Psoas muscle (tissue), 8 donors: Measurements from ENCODE around the gene POLR1D. TPM values are rescaled to one million over a fixed set of nuclear protein-coding genes. Genes with fewer than 3 reads are reported as not detected.

Experiments used
- ATAC-seq, 4 donors: fragments of 200-7000 bp; cut with Tn5 transposase; one replicate each; pipeline ENCODE4 v1.9.1; 2020; ENCODE audit warnings: moderate library complexity in 3 of 4, mild to moderate bottlenecking in 2 of 4
- DNase-seq, 2 donors: peaks; one replicate each; pipeline ENCODE4 v3.0.0-alpha.2; 2020
- H3K27ac ChIP-seq: fragments of 200-600 bp; one replicate; pipeline ENCODE4 v1.8.0; 2022
- H3K27me3 ChIP-seq, 3 donors: fragments of 200-600 bp in 1 of 3; one replicate each; pipeline versions ENCODE4 v1.6.1 to v1.8.0; 2013 to 2022; ENCODE audit warnings: low read length in 2 of 3, mild to moderate bottlenecking in 2 of 3, moderate library complexity in 1 of 3; ENCODE audit not compliant: insufficient read depth in 3 of 3
- H3K36me3 ChIP-seq, 2 donors: fragments of 200-600 bp in 1 of 2; one replicate each; pipeline versions ENCODE4 v1.6.1 to v1.8.0; 2013 to 2022; ENCODE audit warnings: low read depth in 1 of 2, mild to moderate bottlenecking in 1 of 2, moderate library complexity in 1 of 2; ENCODE audit not compliant: insufficient read depth in 1 of 2
- H3K4me1 ChIP-seq: fragments of 200-600 bp; one replicate; pipeline ENCODE4 v1.8.0; 2022
- H3K4me3 ChIP-seq: fragments of 200-600 bp; one replicate; pipeline ENCODE4 v1.8.0; 2022; ENCODE audit warnings: mild to moderate bottlenecking
- H3K9me3 ChIP-seq: fragments of 200-600 bp; one replicate; pipeline ENCODE4 v1.8.0; 2022
- WGBS, 3 donors: extraction: QIAGEN DNeasy Blood & Tissue Kit; methylation state at CpG; one replicate each; pipeline versions ENCODE4 v1.1.6 to v1.1.7; 2013; 5-methylcytosine and 5-hydroxymethylcytosine counted together
- intact Hi-C, 2 donors: fragments of 100-400 bp; cut with DNase I; formaldehyde crosslinking; loops; one replicate each; pipeline versions ENCODE4 v1.11.0 to v1.14.2; 2022
- polyA plus RNA-seq, 3 donors: library from polyadenylated mRNA; stranded (reverse); fragments of 200-250 nt; gene quantifications; one replicate each; pipeline ENCODE4 v1.2.3, GENCODE V29; 2013
- total RNA-seq, 4 donors: library from RNA; stranded (reverse); fragmentation: NEBNext Ultra II Directional in 2 of 4; extraction: Animal tissue kit (Norgen Biotek cat#: 25700) in 2 of 4; gene quantifications; one replicate each; pipeline versions ENCODE4 v1.2.1 to v1.2.4, GENCODE V29; 2021 to 2023
- TF ChIP-seq, protein P1 (sequence below): fragments of 200-600 bp; IDR thresholded peaks from one replicate; pipeline ENCODE4 v1.8.0; 2022; ENCODE audit warnings: antibody characterized with exemption
- donor health status: healthy with polysubstance abuse.
- donor health status: DM: no; HTN: no; CAD: no; lungs with moderate emphysema.
- donor health status: Bipolar disorder and iron deficiency.
- donor health status: healthy.
- donor health status: DM: yes; HTN: yes; CAD: no.
- donor health status: DM: no; HTN: no; CAD: no.
- donor health status: DM: no; HTN: no; CAD: no.
- donor health status: DM: yes; HTN: yes; CAD: no.

POLR1D gene
- total and polyA plus RNA-seq, 7 donors = 92.5 to 205 (median 113) TPM

DNA sequence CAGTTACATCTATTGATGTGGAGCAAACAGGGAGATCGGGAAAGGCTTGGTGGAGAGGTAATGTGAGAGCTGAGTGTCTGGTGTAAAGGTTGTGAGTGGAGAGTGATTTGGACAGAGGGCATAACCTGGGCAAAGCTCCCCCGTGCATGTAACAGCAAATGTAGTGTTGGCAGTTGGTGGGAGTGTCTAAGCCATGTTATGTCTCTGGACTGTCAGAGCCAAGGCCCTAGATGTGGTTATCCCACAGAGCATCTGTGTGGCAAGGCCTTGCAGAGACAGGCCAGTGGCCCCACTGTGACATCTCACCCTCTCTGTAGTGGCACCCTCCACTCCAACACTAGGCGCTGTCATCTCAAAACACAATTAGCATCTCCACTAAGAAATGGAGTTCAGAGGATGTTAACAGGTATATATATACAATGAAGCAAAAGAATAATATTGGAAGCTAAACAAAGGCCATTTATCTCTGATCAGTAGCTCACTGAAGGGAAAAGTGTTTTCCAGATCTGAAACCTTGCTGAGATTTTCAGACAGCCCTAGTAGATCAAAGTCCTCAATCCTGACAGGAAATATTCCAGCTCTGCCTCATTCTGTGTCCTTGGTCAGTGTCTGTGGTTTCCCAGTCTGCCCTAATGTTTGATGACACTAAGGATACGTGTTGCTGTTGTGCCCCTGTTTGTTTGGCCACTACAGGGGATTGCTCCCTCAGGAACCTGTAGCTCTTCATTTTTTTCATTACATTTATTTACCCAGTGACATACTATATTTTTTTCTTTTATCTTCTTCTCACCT, 20.2 kb downstream of the POLR1D start:
- ATAC-seq (peak in 2 of 4 donors; percentile 49 to 54), DNase-seq (no peak)
- no peak overlapping the region for H3K27ac ChIP-seq
- WGBS, 3 donors = 61 to 70% (median 64%) methylated on average over 4 of the region's 4 CpGs
- H3K4me3 ChIP-seq = no peak overlapping the region
- H3K36me3 ChIP-seq = no peaks in the 10 kb centered on the region
- peaks cover 38% of the 10 kb centered on the region for H3K4me1 ChIP-seq
- intact Hi-C loops = no loop called here
- TF ChIP-seq, protein P1, sequence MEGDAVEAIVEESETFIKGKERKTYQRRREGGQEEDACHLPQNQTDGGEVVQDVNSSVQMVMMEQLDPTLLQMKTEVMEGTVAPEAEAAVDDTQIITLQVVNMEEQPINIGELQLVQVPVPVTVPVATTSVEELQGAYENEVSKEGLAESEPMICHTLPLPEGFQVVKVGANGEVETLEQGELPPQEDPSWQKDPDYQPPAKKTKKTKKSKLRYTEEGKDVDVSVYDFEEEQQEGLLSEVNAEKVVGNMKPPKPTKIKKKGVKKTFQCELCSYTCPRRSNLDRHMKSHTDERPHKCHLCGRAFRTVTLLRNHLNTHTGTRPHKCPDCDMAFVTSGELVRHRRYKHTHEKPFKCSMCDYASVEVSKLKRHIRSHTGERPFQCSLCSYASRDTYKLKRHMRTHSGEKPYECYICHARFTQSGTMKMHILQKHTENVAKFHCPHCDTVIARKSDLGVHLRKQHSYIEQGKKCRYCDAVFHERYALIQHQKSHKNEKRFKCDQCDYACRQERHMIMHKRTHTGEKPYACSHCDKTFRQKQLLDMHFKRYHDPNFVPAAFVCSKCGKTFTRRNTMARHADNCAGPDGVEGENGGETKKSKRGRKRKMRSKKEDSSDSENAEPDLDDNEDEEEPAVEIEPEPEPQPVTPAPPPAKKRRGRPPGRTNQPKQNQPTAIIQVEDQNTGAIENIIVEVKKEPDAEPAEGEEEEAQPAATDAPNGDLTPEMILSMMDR = no peak
- no peaks in the 10 kb centered on the region for H3K9me3 ChIP-seq
- H3K27me3 ChIP-seq = no peaks in the 10 kb centered on the region

DNA sequence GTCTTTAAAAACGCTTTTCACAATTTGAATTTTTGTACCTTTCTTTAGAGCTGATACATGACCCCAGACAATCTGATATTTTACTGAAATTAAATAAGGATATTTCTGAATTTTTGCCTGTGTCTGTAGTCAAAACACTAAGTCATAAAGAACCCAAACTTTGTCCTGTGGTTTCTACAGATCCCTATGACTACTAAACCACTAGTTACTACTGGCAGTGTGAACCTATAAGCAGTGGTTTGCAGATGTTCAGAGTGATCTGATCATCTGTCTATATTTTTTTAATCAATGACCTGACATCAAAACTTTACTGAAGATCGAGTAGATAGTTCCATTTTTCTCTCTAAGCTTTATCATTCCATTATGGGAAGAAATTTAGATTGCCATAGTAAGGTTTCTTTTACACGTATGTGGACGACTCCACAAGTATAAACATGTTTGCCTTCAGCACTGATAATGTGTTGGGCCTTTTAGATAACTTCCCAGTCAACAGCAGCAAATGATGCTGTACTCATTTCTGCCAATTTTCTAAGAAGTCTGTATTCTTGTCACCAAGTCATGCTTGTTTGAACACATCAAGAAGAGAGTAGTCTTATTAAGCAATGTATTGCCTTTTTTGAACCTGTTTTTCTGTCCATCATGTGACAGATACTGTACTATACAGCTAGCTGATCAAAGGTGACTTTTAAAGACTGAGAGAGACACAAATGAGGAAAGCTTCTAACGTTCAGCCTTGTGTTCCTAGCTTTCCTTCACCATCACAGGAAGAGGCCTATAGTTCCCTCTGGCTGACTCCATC, 21.8 kb downstream of the POLR1D start:
- ATAC-seq = no peak
- Histone ChIP-seq H3K4me3 (no peak overlapping the region), H3K4me1 (peaks cover 29% of the 10 kb centered on the region), H3K27ac (no peak overlapping the region), H3K27me3 (no peaks in the 10 kb centered on the region), H3K9me3 (no peaks in the 10 kb centered on the region), H3K36me3 (peaks cover 0 to 3% of the 10 kb centered on the region in 2 donors)
- no peak for DNase-seq
- TF ChIP-seq, protein P1 = no peak
- intact Hi-C loops = no loop called here
- WGBS, 3 donors = 84 to 91% (median 86%) methylated on average over 5 of the region's 5 CpGs

DNA sequence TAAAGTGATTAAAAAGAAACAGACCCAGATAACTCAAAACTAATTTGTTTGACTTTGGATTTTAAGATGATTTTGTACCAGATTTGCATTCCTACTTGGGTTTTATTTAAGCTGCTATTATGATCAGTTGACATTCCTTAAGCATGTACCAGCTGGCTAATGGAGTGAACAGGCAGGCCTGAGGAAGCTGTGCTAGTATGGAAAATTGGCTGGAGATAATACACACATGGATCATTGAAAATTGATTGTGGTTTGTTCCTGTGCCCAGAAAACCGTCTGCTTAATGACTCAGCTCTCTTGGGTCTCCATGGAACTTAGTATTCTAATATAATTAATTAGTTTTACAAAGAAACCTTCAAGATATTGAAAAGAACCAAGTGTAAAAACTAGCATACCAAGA, 22.6 kb downstream of the POLR1D start:
- peaks cover 0 to 11% of the 10 kb centered on the region in 2 donors for H3K36me3 ChIP-seq
- intact Hi-C loops = no loop called here
- TF ChIP-seq, protein P1 = no peak
- ATAC-seq (no peak), DNase-seq (no peak)
- peaks cover 21% of the 10 kb centered on the region for H3K4me1 ChIP-seq
- H3K9me3 ChIP-seq = no peaks in the 10 kb centered on the region
- no peak overlapping the region for H3K27ac ChIP-seq
- WGBS, 3 donors = 6 to 10% (median 6%) methylated on average over 1 of the region's 1 CpG
- no peak overlapping the region for H3K4me3 ChIP-seq
- H3K27me3 ChIP-seq = no peaks in the 10 kb centered on the region

DNA sequence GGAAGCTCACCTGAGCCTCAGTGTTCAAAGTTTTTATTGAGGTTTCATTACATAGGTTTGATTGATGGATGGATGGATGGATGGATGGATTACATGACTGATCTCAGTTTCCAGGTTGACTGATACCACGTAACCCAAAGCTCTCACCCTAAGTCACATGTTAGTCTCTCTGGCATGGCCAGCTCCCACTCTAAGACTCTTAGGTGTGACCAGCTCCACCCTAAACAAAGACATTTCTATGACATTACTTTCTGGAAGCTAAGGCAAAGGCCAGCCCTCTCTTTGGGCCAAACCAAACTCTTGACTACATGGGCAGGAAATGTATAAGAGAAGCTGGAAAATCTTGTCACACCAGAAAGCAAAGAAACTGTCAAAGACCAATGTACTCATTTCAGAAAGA, 28.6 kb downstream of the POLR1D start:
- H3K27ac ChIP-seq = no peak overlapping the region
- peaks cover 6% of the 10 kb centered on the region for H3K9me3 ChIP-seq
- H3K36me3 ChIP-seq = peaks cover 7 to 26% of the 10 kb centered on the region in 2 donors
- no peak overlapping the region for H3K4me3 ChIP-seq
- H3K27me3 ChIP-seq = no peaks in the 10 kb centered on the region
- intact Hi-C loops = no loop called here
- TF ChIP-seq, protein P1 = no peak
- no peak for ATAC-seq
- no peaks in the 10 kb centered on the region for H3K4me1 ChIP-seq
- no peak for DNase-seq
- 93 to 100% (median 96%) methylated on average over 1 of the region's 1 CpG for WGBS, 3 donors
